Measurements from ENCODE around the gene KCNAB1. TPM values are rescaled to one million over a fixed set of nuclear protein-coding genes. Genes with fewer than 3 reads are reported as not detected.

The KCNAB1 gene
- polyA plus RNA-seq, 1 donor (not counting 4 experiments of a cell fraction or from before 2014, with no cell fraction given) = 0.03 TPM

GRCh38 chr3:156341831-156342416, 221.5 kb downstream of the KCNAB1 start:
- no peaks in the 10 kb centered on the region for H3K27me3 ChIP-seq (ENCODE audit: control insufficient read depth, extremely low read depth, insufficient read depth, low read length)
- H3K9me3 ChIP-seq (ENCODE audit: control insufficient read depth, low read depth, low read length) = no peaks in the 10 kb centered on the region
- H3K27ac ChIP-seq (ENCODE audit: control insufficient read depth, insufficient read depth, low read length) = no peak overlapping the region
- dilution Hi-C loops (cut with MboI; ENCODE audit: extremely low pct_ligation_motif_present, low sequenced_read_pairs) = no loop called here
- H3K9me1 ChIP-seq (ENCODE audit: control insufficient read depth, extremely low read depth, insufficient read depth, low read length) = no peaks in the 10 kb centered on the region
- no peaks in the 10 kb centered on the region for H4K20me1 ChIP-seq (ENCODE audit: control insufficient read depth, extremely low read depth, insufficient read depth, low read length)
- H3K9ac ChIP-seq (ENCODE audit: control insufficient read depth, extremely low read depth, insufficient read depth, low read length) = no peak overlapping the region
- no peak for TF ChIP-seq CTCF (optimal IDR thresholded peaks at IDR 0.05 in 1 of 3, IDR thresholded peaks at IDR 0.05 in 1 of 3, conservative IDR thresholded peaks at IDR 0.05 in 1 of 3; ENCODE audit: extremely low read depth in 1 of 3, insufficient read depth in 2 of 3, low read length in 3 of 3)
- TF ChIP-seq EZH2 (IDR thresholded peaks at IDR 0.05; ENCODE audit: low read length) = no peak
- no peak for DNase-seq (ENCODE audit: low read depth, low spot score)
- H2AFZ ChIP-seq (ENCODE audit: control insufficient read depth, low read length) = no peak overlapping the region
- FAIRE-seq = no peak
- H3K36me3 ChIP-seq (ENCODE audit: control insufficient read depth in 2 of 2, extremely low read depth in 1 of 2, insufficient read depth in 2 of 2, low read length in 2 of 2) = no peaks in the 10 kb centered on the region
- H3K4me1 ChIP-seq (ENCODE audit: control insufficient read depth, extremely low read depth, insufficient read depth, low read length) = no peaks in the 10 kb centered on the region
- H3K4me2 ChIP-seq (ENCODE audit: control insufficient read depth, extremely low read depth, insufficient read depth, low read depth, low read length) = no peak overlapping the region
- no peak overlapping the region for H3K4me3 ChIP-seq (ENCODE audit: control insufficient read depth in 2 of 3, extremely low read depth in 1 of 3, insufficient read depth in 2 of 3, low read depth in 1 of 3, low read length in 3 of 3)
- no peaks in the 10 kb centered on the region for H3K79me2 ChIP-seq (ENCODE audit: control insufficient read depth, insufficient read depth, low read length)

GRCh38 chr3:156344215-156344614, 223.8 kb downstream of the KCNAB1 start:
- dilution Hi-C loops (cut with MboI; ENCODE audit: extremely low pct_ligation_motif_present, low sequenced_read_pairs) = no loop called here

More at GRCh38 chr3:156344215-156344614, 223.8 kb downstream of the KCNAB1 start:
- no peak overlapping the region for H3K4me2 ChIP-seq (ENCODE audit: control insufficient read depth, extremely low read depth, insufficient read depth, low read depth, low read length)
- H3K36me3 ChIP-seq (ENCODE audit: control insufficient read depth in 2 of 2, extremely low read depth in 1 of 2, insufficient read depth in 2 of 2, low read length in 2 of 2) = no peaks in the 10 kb centered on the region
- H3K4me3 ChIP-seq (ENCODE audit: control insufficient read depth in 2 of 3, extremely low read depth in 1 of 3, insufficient read depth in 2 of 3, low read depth in 1 of 3, low read length in 3 of 3) = no peak overlapping the region
- TF ChIP-seq CTCF (optimal IDR thresholded peaks at IDR 0.05 in 1 of 3, IDR thresholded peaks at IDR 0.05 in 1 of 3, conservative IDR thresholded peaks at IDR 0.05 in 1 of 3; ENCODE audit: extremely low read depth in 1 of 3, insufficient read depth in 2 of 3, low read length in 3 of 3) (no peak), EZH2 (IDR thresholded peaks at IDR 0.05; ENCODE audit: low read length) (no peak)
- no peaks in the 10 kb centered on the region for H3K9me1 ChIP-seq (ENCODE audit: control insufficient read depth, extremely low read depth, insufficient read depth, low read length)
- no peak overlapping the region for H3K27ac ChIP-seq (ENCODE audit: control insufficient read depth, insufficient read depth, low read length)
- H3K27me3 ChIP-seq (ENCODE audit: control insufficient read depth, extremely low read depth, insufficient read depth, low read length) = no peaks in the 10 kb centered on the region
- DNase-seq (ENCODE audit: low read depth, low spot score) (no peak), FAIRE-seq (no peak)
- no peaks in the 10 kb centered on the region for H3K79me2 ChIP-seq (ENCODE audit: control insufficient read depth, insufficient read depth, low read length)
- no peak overlapping the region for H3K9ac ChIP-seq (ENCODE audit: control insufficient read depth, extremely low read depth, insufficient read depth, low read length)
- no peaks in the 10 kb centered on the region for H4K20me1 ChIP-seq (ENCODE audit: control insufficient read depth, extremely low read depth, insufficient read depth, low read length)
- no peaks in the 10 kb centered on the region for H3K4me1 ChIP-seq (ENCODE audit: control insufficient read depth, extremely low read depth, insufficient read depth, low read length)
- no peaks in the 10 kb centered on the region for H3K9me3 ChIP-seq (ENCODE audit: control insufficient read depth, low read depth, low read length)
- no peak overlapping the region for H2AFZ ChIP-seq (ENCODE audit: control insufficient read depth, low read length)

Measured in keratinocyte (primary cell).